OCI-LY1 (cell line): ENCODE results near the gene SLC51B.

Source experiments
- H2AFZ ChIP-seq: fragments of 200-600 bp; sonication (generic), shearing (Covaris generic); 2 replicates; pipeline ENCODE4 v1.6.0; 2014; ENCODE audit warnings: antibody characterized with exemption, mild to moderate bottlenecking, low read length
- H3F3A ChIP-seq: fragments of 200-600 bp; sonication (generic), shearing (Covaris generic); 2 replicates; pipeline ENCODE4 v1.6.0; 2014; ENCODE audit warnings: mild to moderate bottlenecking, antibody characterized with exemption, low read length, moderate library complexity; ENCODE audit not compliant: insufficient read depth
- H3K27ac ChIP-seq: fragments of 200-600 bp; sonication (generic); 2 replicates; pipeline ENCODE4 v1.5.1; 2014; ENCODE audit warnings: low read length, mixed run types, mild to moderate bottlenecking, low read depth; ENCODE audit not compliant: poor library complexity, severe bottlenecking
- H3K27me3 ChIP-seq: fragments of 200-600 bp; sonication (generic); 2 replicates; pipeline ENCODE4 v1.6.0; 2014; ENCODE audit warnings: antibody characterized with exemption, mild to moderate bottlenecking, low read length, moderate library complexity; ENCODE audit not compliant: insufficient read depth
- H3K36me3 ChIP-seq: fragments of 200-600 bp; sonication (generic); 2 replicates; pipeline ENCODE4 v1.6.1; 2014; ENCODE audit warnings: mild to moderate bottlenecking, antibody characterized with exemption, low read length, moderate library complexity, mixed read lengths; ENCODE audit not compliant: insufficient read depth
- H3K4me1 ChIP-seq: fragments of 200-600 bp; sonication (generic); 2 replicates; pipeline ENCODE4 v1.5.1; 2014; ENCODE audit warnings: mild to moderate bottlenecking, low read length, moderate library complexity; ENCODE audit not compliant: insufficient read depth, severe bottlenecking
- H3K4me2 ChIP-seq: fragments of 200-600 bp; sonication (generic), shearing (Covaris generic); 2 replicates; pipeline ENCODE4 v1.6.1; 2014; ENCODE audit warnings: low read length
- H3K4me3 ChIP-seq: fragments of 200-600 bp; sonication (generic); 2 replicates; pipeline ENCODE4 v1.5.1; 2014; ENCODE audit warnings: low read length, low read depth, mild to moderate bottlenecking, mixed read lengths; ENCODE audit not compliant: poor library complexity, severe bottlenecking
- H3K79me2 ChIP-seq: fragments of 200-600 bp; shearing (Covaris generic); 2 replicates; pipeline ENCODE4 v1.6.1; 2016; ENCODE audit warnings: mixed run types, low read length, mixed read lengths; ENCODE audit not compliant: insufficient read depth
- H3K9ac ChIP-seq: fragments of 200-600 bp; sonication (generic), shearing (Covaris generic); 2 replicates; pipeline ENCODE4 v1.6.1; 2014; ENCODE audit warnings: mild to moderate bottlenecking, low read length, mixed read lengths
- H3K9me2 ChIP-seq: fragments of 200-600 bp; sonication (generic), shearing (Covaris generic); 2 replicates; pipeline ENCODE4 v1.6.1; 2014; ENCODE audit warnings: low read depth, mild to moderate bottlenecking, low read length, mixed read lengths
- H3K9me3 ChIP-seq: fragments of 200-600 bp; shearing (Covaris generic); 2 replicates; pipeline ENCODE4 v1.6.1; 2014; ENCODE audit warnings: low read length, mixed read lengths
- H4K20me1 ChIP-seq: fragments of 200-600 bp; sonication (generic), shearing (Covaris generic); 2 replicates; pipeline ENCODE4 v1.6.0; 2016; ENCODE audit warnings: mild to moderate bottlenecking, low read length; ENCODE audit not compliant: insufficient read depth
- CTCF ChIP-seq: fragments of 200-600 bp; sonication (generic), shearing (Covaris generic); IDR thresholded peaks from 2 replicates; pipeline ENCODE4 v1.5.1; 2017; ENCODE audit warnings: mild to moderate bottlenecking, antibody characterized with exemption, low read length, moderate library complexity, mixed read lengths
- EZH2 ChIP-seq: fragments of 200-600 bp; sonication (generic), shearing (Covaris generic); IDR thresholded peaks from 2 replicates; pipeline ENCODE4 v1.8.0; 2017; ENCODE audit warnings: borderline replicate concordance, mixed run types, mild to moderate bottlenecking, antibody characterized with exemption, low read length, moderate library complexity, mixed read lengths

The SLC51B gene

GRCh38 chr15:65068403-65068788 lies 23.2 kb downstream of the SLC51B start:
- no peaks in the 10 kb centered on the region for H3K9me2 ChIP-seq
- H3K9me3 ChIP-seq: no peaks in the 10 kb centered on the region
- peaks cover 3% of the 10 kb centered on the region for H3K27me3 ChIP-seq
- H2AFZ ChIP-seq: no peak overlapping the region
- no peak overlapping the region for H3K4me3 ChIP-seq
- H4K20me1 ChIP-seq: no peaks in the 10 kb centered on the region
- H3K36me3 ChIP-seq: no peaks in the 10 kb centered on the region
- TF ChIP-seq CTCF (no peak), EZH2 (no peak)
- no peaks in the 10 kb centered on the region for H3F3A ChIP-seq
- no peaks in the 10 kb centered on the region for H3K4me1 ChIP-seq
- no peak overlapping the region for H3K9ac ChIP-seq
- H3K4me2 ChIP-seq: no peak overlapping the region
- H3K79me2 ChIP-seq: no peaks in the 10 kb centered on the region
- no peak overlapping the region for H3K27ac ChIP-seq

GRCh38 chr15:65069179-65069578 lies 24.0 kb downstream of the SLC51B start:
- H3K4me1 ChIP-seq: no peaks in the 10 kb centered on the region
- TF ChIP-seq CTCF (no peak), EZH2 (no peak)

GRCh38 chr15:65069779-65070546 lies 24.8 kb downstream of the SLC51B start:
- H3K9ac ChIP-seq: no peak overlapping the region
- H3K27ac ChIP-seq: no peak overlapping the region
- no peak for TF ChIP-seq EZH2
- no peak for TF ChIP-seq CTCF
- H3K79me2 ChIP-seq: no peaks in the 10 kb centered on the region
- H3K4me1 ChIP-seq: no peaks in the 10 kb centered on the region
- H3K9me3 ChIP-seq: no peaks in the 10 kb centered on the region
- no peaks in the 10 kb centered on the region for H3F3A ChIP-seq
- no peak overlapping the region for H3K4me2 ChIP-seq
- H3K4me3 ChIP-seq: no peak overlapping the region
- H2AFZ ChIP-seq: no peak overlapping the region
- peaks cover 1% of the 10 kb centered on the region for H3K27me3 ChIP-seq
- H4K20me1 ChIP-seq: no peaks in the 10 kb centered on the region
- no peaks in the 10 kb centered on the region for H3K36me3 ChIP-seq
- no peaks in the 10 kb centered on the region for H3K9me2 ChIP-seq

More at GRCh38 chr15:65069179-65069578, 24.0 kb downstream of the SLC51B start:
- no peak overlapping the region for H3K9ac ChIP-seq
- H3F3A ChIP-seq: no peaks in the 10 kb centered on the region
- peaks cover 3% of the 10 kb centered on the region for H3K27me3 ChIP-seq
- H3K27ac ChIP-seq: no peak overlapping the region
- H3K9me3 ChIP-seq: no peaks in the 10 kb centered on the region
- no peaks in the 10 kb centered on the region for H3K9me2 ChIP-seq
- no peaks in the 10 kb centered on the region for H3K36me3 ChIP-seq
- no peak overlapping the region for H3K4me2 ChIP-seq
- H4K20me1 ChIP-seq: no peaks in the 10 kb centered on the region
- H2AFZ ChIP-seq: no peak overlapping the region
- H3K4me3 ChIP-seq: no peak overlapping the region
- no peaks in the 10 kb centered on the region for H3K79me2 ChIP-seq
